ENCODE data around the gene ZNF700. TPM values are rescaled to one million over a fixed set of nuclear protein-coding genes. Genes with fewer than 3 reads are reported as not detected.
"Not testable (repeated sequence)": the region's sequence is repeated elsewhere in the genome, so short reads cannot be mapped to it uniquely, and the experiment has no call there.

ZNF700 gene
- total RNA-seq, 1 donor from 2014 or later, result 11.2 TPM

- not testable (repeated sequence) for DNase-seq
Observed at GRCh38 chr19:11941361-11941887, 16.5 kb downstream of the ZNF700 start.

GRCh38 chr19:11942008-11942842, 17.3 kb downstream of the ZNF700 start:
- DNase-seq, result no peak

GRCh38 chr19:11942843-11943108, 17.9 kb downstream of the ZNF700 start:
- DNase-seq, result no peak

GRCh38 chr19:11944656-11945055, 19.7 kb downstream of the ZNF700 start:
- DNase-seq, result no peak

GRCh38 chr19:11948646-11949045, 23.7 kb downstream of the ZNF700 start:
- no peak for DNase-seq

GRCh38 chr19:11949201-11949600, 24.3 kb downstream of the ZNF700 start:
- DNase-seq, result peak; percentile 7

- DNase-seq, result not testable (repeated sequence)
Observed at GRCh38 chr19:11949614-11950080, 24.7 kb downstream of the ZNF700 start.

- no peak for DNase-seq
Observed at GRCh38 chr19:11950312-11950711, 25.4 kb downstream of the ZNF700 start.

GRCh38 chr19:11963566-11964355, 38.9 kb downstream of the ZNF700 start:
- DNase-seq, result peak; percentile 71

- no peak for DNase-seq
Observed at GRCh38 chr19:11964496-11964857, 39.6 kb downstream of the ZNF700 start.

GRCh38 chr19:11964858-11965645, 40.1 kb downstream of the ZNF700 start, which contains the start of gene ZNF763:
TSS of gene ZNF763 (plus strand) at chr19:11965040. CDS start at chr19:11965209, 169 bp downstream.
- peak; percentile 72 for DNase-seq

- no peak for DNase-seq
Observed at GRCh38 chr19:11970174-11970573, 45.3 kb downstream of the ZNF700 start.

- no peak for DNase-seq
Observed at GRCh38 chr19:11971041-11971440, 46.1 kb downstream of the ZNF700 start.

- no peak for DNase-seq
Observed at GRCh38 chr19:11973019-11973810, 48.3 kb downstream of the ZNF700 start.

- DNase-seq, result no peak
Observed at GRCh38 chr19:11978492-11979100, 53.7 kb downstream of the ZNF700 start.

- no peak for DNase-seq
Observed at GRCh38 chr19:11979527-11979926, 54.6 kb downstream of the ZNF700 start.

- no peak for DNase-seq
Observed at GRCh38 chr19:11982526-11982925, 57.6 kb downstream of the ZNF700 start.

- DNase-seq, result no peak
Observed at GRCh38 chr19:11984986-11985385, 60.1 kb downstream of the ZNF700 start.

- no peak for DNase-seq
Observed at GRCh38 chr19:11986754-11987153, 61.8 kb downstream of the ZNF700 start.

- DNase-seq, result peak; percentile 90
Observed at GRCh38 chr19:11987405-11988281, 62.7 kb downstream of the ZNF700 start.

- DNase-seq, result no peak
Observed at GRCh38 chr19:11989112-11989456, 64.2 kb downstream of the ZNF700 start.

Measured in dermis blood vessel endothelial cell (primary cell).